Measurements from ENCODE around the gene LIM2. TPM values are rescaled to one million over a fixed set of nuclear protein-coding genes. Genes with fewer than 3 reads are reported as not detected.

The LIM2 gene
- polyA plus RNA-seq, 2 donors, result not detected

DNA sequence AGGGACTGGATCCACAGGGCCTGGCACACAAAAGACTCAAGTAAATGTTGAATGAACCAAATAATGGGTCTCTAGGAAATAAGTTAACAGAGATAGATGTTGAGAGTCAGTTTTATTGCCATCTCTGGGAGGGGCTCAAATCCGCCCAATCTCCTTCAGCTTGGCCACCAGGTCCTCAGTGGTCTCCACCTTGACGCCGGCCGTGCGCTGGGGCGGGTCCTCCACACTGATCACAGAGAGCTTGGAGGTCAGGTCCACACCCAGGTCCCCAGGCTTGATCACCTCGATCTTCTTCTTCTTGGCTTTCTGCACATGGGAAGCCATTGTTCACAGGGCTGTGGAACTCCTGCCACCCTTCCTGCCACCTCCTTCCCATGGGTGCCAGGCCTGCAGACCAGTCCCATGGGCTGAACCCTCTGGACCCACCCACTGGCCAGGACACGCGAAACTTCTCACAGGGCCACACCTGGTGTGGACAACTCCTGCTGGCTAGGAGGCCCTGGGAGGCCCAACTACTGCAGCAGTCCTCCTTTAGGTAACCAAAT, 42.6 kb downstream of the LIM2 start:
- H3K4me3 ChIP-seq (ENCODE audit: low read depth in 1 of 2, low read length in 2 of 2), result no peak overlapping the region
- WGBS, 2 donors, result 94 to 95% methylated on average over 9 of the region's 9 CpGs
- H3K27ac ChIP-seq (ENCODE audit: low read depth in 2 of 2, low read length in 1 of 2), result no peak overlapping the region

DNA sequence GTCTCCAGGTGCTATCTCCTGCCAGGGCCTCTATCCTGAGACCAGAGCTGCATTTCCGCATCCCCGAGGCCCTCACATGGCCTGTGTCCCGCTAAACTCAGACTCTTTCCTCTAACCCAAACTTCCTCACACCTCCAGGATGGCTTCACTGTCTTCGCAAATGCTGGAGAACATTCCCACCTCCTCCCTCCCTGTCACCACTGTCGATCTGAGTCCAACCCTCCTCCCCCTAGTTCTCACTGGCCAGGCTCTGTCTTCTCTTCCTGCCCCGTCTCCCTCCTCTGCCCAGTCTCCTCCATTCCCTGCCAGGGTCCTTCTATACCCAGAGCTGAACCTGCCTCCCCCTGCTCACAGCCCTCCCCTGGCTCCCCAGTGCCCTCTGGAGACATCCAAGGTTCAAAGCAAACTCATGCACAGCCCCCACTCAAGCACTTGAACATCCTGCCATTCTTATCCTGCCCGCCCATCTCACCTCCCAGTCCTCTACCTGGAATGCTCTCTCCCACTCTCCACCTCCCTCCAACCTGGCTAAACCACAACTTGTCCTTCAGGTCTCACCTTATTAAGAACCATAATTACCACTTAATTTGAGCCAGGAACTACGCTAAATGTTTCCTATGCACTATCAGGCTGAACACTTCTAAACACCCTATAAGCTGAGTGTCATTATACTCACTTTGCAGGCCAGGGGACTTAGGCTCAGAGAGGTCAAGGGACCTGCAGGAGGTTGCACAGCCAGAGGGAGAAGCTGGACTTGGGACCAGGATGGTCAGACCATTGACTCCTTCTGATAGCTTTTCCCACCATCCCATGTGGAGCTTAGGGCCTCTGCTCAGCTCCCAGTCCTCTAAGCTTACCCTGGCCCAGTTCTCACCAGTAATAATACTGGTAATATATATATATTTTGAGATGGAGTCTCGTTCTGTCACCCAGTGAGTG, 44.9 kb downstream of the LIM2 start:
- Histone ChIP-seq H3K27me3 (ENCODE audit: control insufficient read depth in 1 of 2, insufficient read depth in 2 of 2, low read length in 2 of 2) (no peaks in the 10 kb centered on the region), H3K4me3 (ENCODE audit: low read depth in 1 of 2, low read length in 2 of 2) (no peak overlapping the region), H3K36me3 (ENCODE audit: control insufficient read depth in 2 of 2, insufficient read depth in 2 of 2, low read length in 1 of 2) (peaks cover 0 to 11% of the 10 kb centered on the region in 2 donors), H3K9me3 (ENCODE audit: control insufficient read depth in 2 of 2, insufficient read depth in 1 of 2, low read depth in 1 of 2, low read length in 1 of 2) (no peaks in the 10 kb centered on the region), H3K27ac (ENCODE audit: low read depth in 2 of 2, low read length in 1 of 2) (peak overlapping the region; percentile 50 to 88), H3K4me1 (ENCODE audit: control insufficient read depth in 2 of 2, insufficient read depth in 2 of 2, low read length in 1 of 2) (peaks cover 6 to 11% of the 10 kb centered on the region in 2 donors)
- 48 to 54% methylated on average over 9 of the region's 9 CpGs for WGBS, 2 donors

More for the DNA sequence above, 42.6 kb downstream of the LIM2 start:
- Histone ChIP-seq H3K36me3 (ENCODE audit: control insufficient read depth in 2 of 2, insufficient read depth in 2 of 2, low read length in 1 of 2) (peaks cover 0 to 10% of the 10 kb centered on the region in 2 donors), H3K4me1 (ENCODE audit: control insufficient read depth in 2 of 2, insufficient read depth in 2 of 2, low read length in 1 of 2) (peaks cover 6 to 11% of the 10 kb centered on the region in 2 donors), H3K27me3 (ENCODE audit: control insufficient read depth in 1 of 2, insufficient read depth in 2 of 2, low read length in 2 of 2) (no peaks in the 10 kb centered on the region), H3K9me3 (ENCODE audit: control insufficient read depth in 2 of 2, insufficient read depth in 1 of 2, low read depth in 1 of 2, low read length in 1 of 2) (no peaks in the 10 kb centered on the region)

- peak within 1 kb of the TSS; percentile 53 to 55 for H3K4me3 ChIP-seq (ENCODE audit: low read depth in 1 of 2, low read length in 2 of 2)
- peaks cover 9 to 13% of the 10 kb centered on the region in 2 donors for H3K4me1 ChIP-seq (ENCODE audit: control insufficient read depth in 2 of 2, insufficient read depth in 2 of 2, low read length in 1 of 2)
- no peaks in the 10 kb centered on the region for H3K27me3 ChIP-seq (ENCODE audit: control insufficient read depth in 1 of 2, insufficient read depth in 2 of 2, low read length in 2 of 2)
- peak within 1 kb of the TSS; percentile 50 to 88 for H3K27ac ChIP-seq (ENCODE audit: low read depth in 2 of 2, low read length in 1 of 2)
- peaks cover 0 to 12% of the 10 kb centered on the region in 2 donors for H3K36me3 ChIP-seq (ENCODE audit: control insufficient read depth in 2 of 2, insufficient read depth in 2 of 2, low read length in 1 of 2)
- no peaks in the 10 kb centered on the region for H3K9me3 ChIP-seq (ENCODE audit: control insufficient read depth in 2 of 2, insufficient read depth in 1 of 2, low read depth in 1 of 2, low read length in 1 of 2)
- WGBS, 2 donors, result 41 to 44% methylated on average over 3 of the region's 3 CpGs
Measured at GRCh38 chr19:51341976-51342580, 45.7 kb downstream of the LIM2 start, which contains the start of gene VSIG10L. Gene VSIG10L (minus strand): TSS chr19:51342139. CDS start chr19:51342124, 15 bp downstream.

GRCh38 chr19:51341066-51341465, 46.7 kb downstream of the LIM2 start:
- no peaks in the 10 kb centered on the region for H3K27me3 ChIP-seq (ENCODE audit: control insufficient read depth in 1 of 2, insufficient read depth in 2 of 2, low read length in 2 of 2)
- H3K4me3 ChIP-seq (ENCODE audit: low read depth in 1 of 2, low read length in 2 of 2), result peak overlapping the region; percentile 53 to 55
- 92% methylated on average over 18 of the region's 18 CpGs for WGBS, 2 donors
- H3K36me3 ChIP-seq (ENCODE audit: control insufficient read depth in 2 of 2, insufficient read depth in 2 of 2, low read length in 1 of 2), result peaks cover 0 to 6% of the 10 kb centered on the region in 2 donors
- H3K27ac ChIP-seq (ENCODE audit: low read depth in 2 of 2, low read length in 1 of 2), result peak overlapping the region; percentile 50 to 88
- no peaks in the 10 kb centered on the region for H3K9me3 ChIP-seq (ENCODE audit: control insufficient read depth in 2 of 2, insufficient read depth in 1 of 2, low read depth in 1 of 2, low read length in 1 of 2)
- H3K4me1 ChIP-seq (ENCODE audit: control insufficient read depth in 2 of 2, insufficient read depth in 2 of 2, low read length in 1 of 2), result peaks cover 10 to 13% of the 10 kb centered on the region in 2 donors

DNA sequence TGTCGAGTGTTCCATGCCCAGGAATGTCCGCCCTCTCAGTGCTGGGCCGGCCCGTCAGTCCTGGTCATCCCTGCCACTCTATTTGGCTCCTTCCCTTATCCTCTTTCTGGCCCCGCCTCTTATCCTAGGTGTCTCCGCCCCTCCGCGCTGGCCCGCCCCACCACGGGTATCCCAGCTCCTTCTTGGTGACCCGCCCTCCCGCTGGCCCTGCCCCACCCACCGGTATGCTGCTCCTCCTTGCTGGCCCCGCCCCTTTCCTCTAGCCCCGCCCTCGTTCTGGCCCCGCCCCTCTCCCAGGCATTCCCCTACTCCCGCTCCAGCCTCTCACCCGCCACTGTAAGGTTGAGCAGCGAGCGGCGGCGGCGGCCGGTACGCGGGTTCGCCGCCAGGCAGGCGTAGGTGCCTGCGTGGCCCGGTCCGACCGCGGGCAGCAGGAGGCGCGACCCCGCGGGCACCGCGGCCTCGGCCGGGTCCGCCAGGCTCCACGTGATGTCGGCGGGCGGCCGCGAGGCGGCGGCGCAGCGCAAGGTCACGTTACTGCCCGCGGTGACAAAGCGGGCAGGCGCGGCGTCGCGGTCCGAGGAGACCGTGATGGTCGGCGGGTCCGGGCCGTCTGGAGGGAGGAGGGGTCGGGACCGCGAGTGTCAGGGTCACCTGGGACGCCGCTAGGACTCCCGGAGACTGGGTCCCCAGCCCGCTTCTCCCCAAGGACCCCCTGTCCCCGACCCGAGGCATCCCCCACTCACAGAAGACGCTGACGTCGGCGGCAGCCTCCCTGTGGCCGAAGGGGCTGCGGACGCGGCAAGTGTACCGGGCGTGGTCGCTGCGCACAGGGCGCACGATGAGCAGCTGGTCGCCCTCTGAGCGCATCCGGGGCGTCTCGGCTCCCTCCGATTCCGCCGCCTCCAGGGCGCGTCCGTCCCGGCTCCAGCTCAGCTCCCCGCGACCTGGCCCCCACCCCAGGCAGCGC, 47.8 kb downstream of the LIM2 start:
- Histone ChIP-seq H3K9me3 (ENCODE audit: control insufficient read depth in 2 of 2, insufficient read depth in 1 of 2, low read depth in 1 of 2, low read length in 1 of 2) (no peaks in the 10 kb centered on the region), H3K27me3 (ENCODE audit: control insufficient read depth in 1 of 2, insufficient read depth in 2 of 2, low read length in 2 of 2) (no peaks in the 10 kb centered on the region), H3K4me1 (ENCODE audit: control insufficient read depth in 2 of 2, insufficient read depth in 2 of 2, low read length in 1 of 2) (peaks cover 10 to 13% of the 10 kb centered on the region in 2 donors), H3K36me3 (ENCODE audit: control insufficient read depth in 2 of 2, insufficient read depth in 2 of 2, low read length in 1 of 2) (peaks cover 0 to 5% of the 10 kb centered on the region in 2 donors), H3K27ac (ENCODE audit: low read depth in 2 of 2, low read length in 1 of 2) (peak overlapping the region; percentile 71 to 88), H3K4me3 (ENCODE audit: low read depth in 1 of 2, low read length in 2 of 2) (peak overlapping the region; percentile 53 to 64)
- 1 to 2% methylated on average over 97 to 107 of the region's 107 CpGs for WGBS, 2 donors

DNA sequence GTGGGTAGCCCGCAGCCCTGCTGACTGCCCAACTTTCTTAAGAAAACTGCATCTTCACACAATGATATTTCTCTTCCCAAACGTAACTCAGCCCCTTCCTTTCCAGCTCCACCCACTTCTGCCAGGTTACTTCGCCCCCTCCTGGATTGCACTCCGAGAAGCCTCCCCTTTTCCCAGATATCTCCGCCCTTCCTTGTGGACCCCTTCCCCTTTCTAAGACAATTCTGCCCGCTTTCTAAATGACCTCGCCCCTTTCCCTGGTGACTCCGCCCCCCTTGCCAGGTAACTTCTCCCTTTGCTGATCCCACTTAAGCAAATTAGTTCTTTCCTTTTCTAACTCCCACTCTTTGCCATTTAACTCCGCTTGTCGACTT, 48.5 kb downstream of the LIM2 start:
- 1% methylated on average over 10 of the region's 10 CpGs for WGBS, 2 donors
- peaks cover 0 to 5% of the 10 kb centered on the region in 2 donors for H3K36me3 ChIP-seq (ENCODE audit: control insufficient read depth in 2 of 2, insufficient read depth in 2 of 2, low read length in 1 of 2)
- peak overlapping the region; percentile 53 to 64 for H3K4me3 ChIP-seq (ENCODE audit: low read depth in 1 of 2, low read length in 2 of 2)
- no peaks in the 10 kb centered on the region for H3K27me3 ChIP-seq (ENCODE audit: control insufficient read depth in 1 of 2, insufficient read depth in 2 of 2, low read length in 2 of 2)
- H3K9me3 ChIP-seq (ENCODE audit: control insufficient read depth in 2 of 2, insufficient read depth in 1 of 2, low read depth in 1 of 2, low read length in 1 of 2), result no peaks in the 10 kb centered on the region
- H3K4me1 ChIP-seq (ENCODE audit: control insufficient read depth in 2 of 2, insufficient read depth in 2 of 2, low read length in 1 of 2), result peaks cover 10 to 13% of the 10 kb centered on the region in 2 donors
- peak overlapping the region; percentile 64 to 79 for H3K27ac ChIP-seq (ENCODE audit: low read depth in 2 of 2, low read length in 1 of 2)

GRCh38 chr19:51338563-51339312, 49.0 kb downstream of the LIM2 start:
- peaks cover 10 to 13% of the 10 kb centered on the region in 2 donors for H3K4me1 ChIP-seq (ENCODE audit: control insufficient read depth in 2 of 2, insufficient read depth in 2 of 2, low read length in 1 of 2)
- H3K27ac ChIP-seq (ENCODE audit: low read depth in 2 of 2, low read length in 1 of 2), result peak overlapping the region; percentile 64 to 79
- 4 to 5% methylated on average over 41 to 43 of the region's 43 CpGs for WGBS, 2 donors
- H3K36me3 ChIP-seq (ENCODE audit: control insufficient read depth in 2 of 2, insufficient read depth in 2 of 2, low read length in 1 of 2), result peaks cover 0 to 9% of the 10 kb centered on the region in 2 donors
- no peaks in the 10 kb centered on the region for H3K9me3 ChIP-seq (ENCODE audit: control insufficient read depth in 2 of 2, insufficient read depth in 1 of 2, low read depth in 1 of 2, low read length in 1 of 2)
- H3K27me3 ChIP-seq (ENCODE audit: control insufficient read depth in 1 of 2, insufficient read depth in 2 of 2, low read length in 2 of 2), result no peaks in the 10 kb centered on the region
- peak overlapping the region; percentile 53 to 64 for H3K4me3 ChIP-seq (ENCODE audit: low read depth in 1 of 2, low read length in 2 of 2)

DNA sequence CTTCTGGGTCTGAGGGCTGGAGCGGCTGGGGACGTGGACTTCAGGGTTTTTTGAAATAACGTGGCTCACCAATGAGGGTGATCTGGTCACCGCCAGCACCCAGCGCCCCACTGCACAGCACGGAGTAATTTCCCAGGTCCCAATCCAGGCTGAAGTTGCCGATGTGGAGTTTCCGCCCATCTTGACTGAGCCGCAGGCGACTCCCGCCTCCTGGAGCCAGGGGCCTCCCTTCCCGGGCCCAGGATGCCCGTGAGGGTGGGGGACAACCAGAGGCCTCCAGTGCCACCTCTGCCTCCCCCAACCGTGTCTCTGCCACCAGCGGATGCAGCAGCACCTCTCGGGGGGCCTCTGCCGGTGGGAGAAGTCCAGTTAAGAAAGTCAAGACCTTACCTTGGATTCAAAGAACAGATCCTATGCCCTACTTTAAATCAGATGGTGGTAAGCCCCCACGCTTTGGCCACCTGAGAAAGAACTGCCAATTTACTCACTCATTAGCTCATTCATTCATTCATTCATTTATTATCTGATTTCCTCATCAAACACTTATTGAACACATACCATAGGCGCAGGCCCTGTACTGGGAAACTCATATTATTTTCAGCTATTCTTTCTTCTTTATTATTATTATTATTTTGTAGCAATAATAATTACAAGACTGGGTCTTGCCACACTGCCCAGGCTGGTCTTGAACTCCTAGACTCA, 49.8 kb downstream of the LIM2 start:
- Histone ChIP-seq H3K4me3 (ENCODE audit: low read depth in 1 of 2, low read length in 2 of 2) (peak overlapping the region in 1 of 2 donors; percentile 53), H3K36me3 (ENCODE audit: control insufficient read depth in 2 of 2, insufficient read depth in 2 of 2, low read length in 1 of 2) (peaks cover 0 to 10% of the 10 kb centered on the region in 2 donors), H3K9me3 (ENCODE audit: control insufficient read depth in 2 of 2, insufficient read depth in 1 of 2, low read depth in 1 of 2, low read length in 1 of 2) (no peaks in the 10 kb centered on the region), H3K27ac (ENCODE audit: low read depth in 2 of 2, low read length in 1 of 2) (no peak overlapping the region), H3K27me3 (ENCODE audit: control insufficient read depth in 1 of 2, insufficient read depth in 2 of 2, low read length in 2 of 2) (no peaks in the 10 kb centered on the region), H3K4me1 (ENCODE audit: control insufficient read depth in 2 of 2, insufficient read depth in 2 of 2, low read length in 1 of 2) (peaks cover 7 to 13% of the 10 kb centered on the region in 2 donors)
- 82 to 85% methylated on average over 17 to 19 of the region's 19 CpGs for WGBS, 2 donors

Measured in esophagus (tissue), 2 donors.